Adrenal gland (tissue), 5 donors: Measurements from ENCODE around the gene SERPINA6.

Experiments used
- CTCF ChIP-seq, 6 experiments: fragments of 450-650 bp in 4 of 6; fragments of 200-600 bp in 2 of 6; sonication (generic) in 1 of 6; IDR thresholded peaks; 1 replicate in 5 of 6; 2 replicates in 1 of 6; pipeline versions ENCODE4 v1.5.1 to v1.8.0; 2016 to 2021; ENCODE audit warnings: antibody characterized with exemption in 6 of 6, mild to moderate bottlenecking in 2 of 6, moderate library complexity in 1 of 6
- POLR2A ChIP-seq, 2 donors: fragments of 450-650 bp; IDR thresholded peaks; one replicate each; pipeline ENCODE4 v1.6.1; 2017; ENCODE audit warnings: antibody characterized with exemption in 2 of 2, mild to moderate bottlenecking in 2 of 2, moderate library complexity in 1 of 2
- donor health status: DM: no; HTN: no; CAD: no.

GRCh38 chr14:94346841-94347240 lies 23.7 kb upstream of the SERPINA6 start:
- no peak for TF ChIP-seq CTCF (IDR thresholded peaks at IDR 0.05)
- no peak for TF ChIP-seq POLR2A (IDR thresholded peaks at IDR 0.05)
